Loucy (cell line): ENCODE results near the gene SF3A1.

Source experiments
- H2AFZ ChIP-seq: fragments of 200-600 bp; sonication (generic); 2 replicates; pipeline ENCODE4 v1.6.0; 2016; ENCODE audit warnings: antibody characterized with exemption, mild to moderate bottlenecking, low read length, moderate library complexity
- H3F3A ChIP-seq: fragments of 200-600 bp; 2 replicates; pipeline ENCODE4 v1.6.0; 2016; ENCODE audit warnings: antibody characterized with exemption, low read depth, mild to moderate bottlenecking
- H3K27me3 ChIP-seq: fragments of 200-600 bp; sonication (generic); 2 replicates; pipeline ENCODE4 v1.6.1; 2014; ENCODE audit warnings: low read length, mild to moderate bottlenecking; ENCODE audit not compliant: insufficient read depth, poor library complexity, severe bottlenecking
- H3K36me3 ChIP-seq: fragments of 200-600 bp; sonication (generic); 2 replicates; pipeline ENCODE4 v1.6.1; 2016; ENCODE audit warnings: low read length; ENCODE audit not compliant: insufficient read depth
- H3K4me1 ChIP-seq: fragments of 200-600 bp; sonication (generic); 2 replicates; pipeline ENCODE4 v1.5.1; 2014; ENCODE audit warnings: low read length, mild to moderate bottlenecking; ENCODE audit not compliant: insufficient read depth, poor library complexity, severe bottlenecking
- H3K4me2 ChIP-seq: fragments of 200-600 bp; sonication (generic); 2 replicates; pipeline ENCODE4 v1.6.0; 2014; ENCODE audit warnings: antibody characterized with exemption, low read length, low read depth, mild to moderate bottlenecking; ENCODE audit not compliant: poor library complexity, severe bottlenecking
- H3K4me3 ChIP-seq: fragments of 200-600 bp; sonication (generic); 2 replicates; pipeline ENCODE4 v1.5.1; 2014; ENCODE audit warnings: low read length, mild to moderate bottlenecking, mixed read lengths; ENCODE audit not compliant: poor library complexity, severe bottlenecking
- H3K79me2 ChIP-seq: fragments of 200-600 bp; sonication (generic); 2 replicates; pipeline ENCODE4 v1.6.1; 2014; ENCODE audit warnings: low read length; ENCODE audit not compliant: insufficient read depth
- H3K9ac ChIP-seq: fragments of 200-600 bp; sonication (generic); 2 replicates; pipeline ENCODE4 v1.6.0; 2014; ENCODE audit warnings: mild to moderate bottlenecking, low read depth, low read length, moderate library complexity; ENCODE audit not compliant: poor library complexity, severe bottlenecking
- H3K9me2 ChIP-seq: fragments of 200-600 bp; sonication (generic); replicated peaks from 2 replicates; pipeline ENCODE4 v1.6.1; 2016; ENCODE audit warnings: low read depth, low read length, mixed read lengths
- H3K9me3 ChIP-seq: fragments of 200-600 bp; sonication (generic); 2 replicates; pipeline ENCODE4 v1.6.1; 2014; ENCODE audit warnings: mild to moderate bottlenecking, antibody characterized with exemption, low read length, low read depth; ENCODE audit not compliant: insufficient read depth
- H4K20me1 ChIP-seq: fragments of 200-600 bp; sonication (generic); 2 replicates; pipeline ENCODE4 v1.6.0; 2014; ENCODE audit warnings: antibody characterized with exemption, low read length, mild to moderate bottlenecking; ENCODE audit not compliant: insufficient read depth, poor library complexity, severe bottlenecking
- EZH2phosphoT487 ChIP-seq: fragments of 200-600 bp; IDR thresholded peaks from 2 replicates; pipeline ENCODE4 v1.6.1; 2018; ENCODE audit warnings: antibody characterized with exemption, mild to moderate bottlenecking, moderate library complexity, borderline replicate concordance
- TF ChIP-seq, protein P1 (sequence below): fragments of 200-600 bp; sonication (generic); conservative IDR thresholded peaks from 2 replicates; pipeline ENCODE4 v1.5.1; 2014; ENCODE audit warnings: mild to moderate bottlenecking, antibody characterized with exemption, low read length

Gene SF3A1

DNA sequence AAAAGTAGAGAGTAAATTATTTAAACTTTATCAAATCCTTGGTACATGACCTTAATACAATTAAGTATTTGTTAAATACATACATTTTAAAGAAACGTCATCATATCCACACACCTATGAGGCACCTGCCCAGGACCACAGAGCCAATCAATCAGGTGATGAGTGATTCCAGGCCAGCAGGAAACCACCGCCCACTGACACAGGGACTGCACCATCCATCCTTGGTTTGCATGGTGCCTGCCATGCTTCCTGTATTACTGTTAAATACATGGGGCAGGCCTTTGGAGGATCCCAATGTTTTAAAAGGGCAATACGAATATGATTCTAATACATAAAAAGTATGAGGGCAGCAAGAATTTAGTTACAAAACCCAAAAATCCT lies 23.0 kb downstream of the SF3A1 start:
- H4K20me1 ChIP-seq = no peaks in the 10 kb centered on the region
- H3K27me3 ChIP-seq = no peaks in the 10 kb centered on the region
- H3K4me1 ChIP-seq = peaks cover 7% of the 10 kb centered on the region
- peaks cover 71% of the 10 kb centered on the region for H3K36me3 ChIP-seq
- peaks cover 7% of the 10 kb centered on the region; the same call in 1 of the 2 replicates for H3F3A ChIP-seq
- no peaks in the 10 kb centered on the region for H3K9me2 ChIP-seq
- no peaks in the 10 kb centered on the region for H3K9me3 ChIP-seq
- H3K4me2 ChIP-seq = no peak overlapping the region
- no peak overlapping the region for H3K9ac ChIP-seq
- TF ChIP-seq, protein P1, sequence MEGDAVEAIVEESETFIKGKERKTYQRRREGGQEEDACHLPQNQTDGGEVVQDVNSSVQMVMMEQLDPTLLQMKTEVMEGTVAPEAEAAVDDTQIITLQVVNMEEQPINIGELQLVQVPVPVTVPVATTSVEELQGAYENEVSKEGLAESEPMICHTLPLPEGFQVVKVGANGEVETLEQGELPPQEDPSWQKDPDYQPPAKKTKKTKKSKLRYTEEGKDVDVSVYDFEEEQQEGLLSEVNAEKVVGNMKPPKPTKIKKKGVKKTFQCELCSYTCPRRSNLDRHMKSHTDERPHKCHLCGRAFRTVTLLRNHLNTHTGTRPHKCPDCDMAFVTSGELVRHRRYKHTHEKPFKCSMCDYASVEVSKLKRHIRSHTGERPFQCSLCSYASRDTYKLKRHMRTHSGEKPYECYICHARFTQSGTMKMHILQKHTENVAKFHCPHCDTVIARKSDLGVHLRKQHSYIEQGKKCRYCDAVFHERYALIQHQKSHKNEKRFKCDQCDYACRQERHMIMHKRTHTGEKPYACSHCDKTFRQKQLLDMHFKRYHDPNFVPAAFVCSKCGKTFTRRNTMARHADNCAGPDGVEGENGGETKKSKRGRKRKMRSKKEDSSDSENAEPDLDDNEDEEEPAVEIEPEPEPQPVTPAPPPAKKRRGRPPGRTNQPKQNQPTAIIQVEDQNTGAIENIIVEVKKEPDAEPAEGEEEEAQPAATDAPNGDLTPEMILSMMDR = no peak
- TF ChIP-seq EZH2phosphoT487 = no peak
- H3K79me2 ChIP-seq = no peaks in the 10 kb centered on the region
- H2AFZ ChIP-seq = no peak overlapping the region
- no peak overlapping the region for H3K4me3 ChIP-seq

DNA sequence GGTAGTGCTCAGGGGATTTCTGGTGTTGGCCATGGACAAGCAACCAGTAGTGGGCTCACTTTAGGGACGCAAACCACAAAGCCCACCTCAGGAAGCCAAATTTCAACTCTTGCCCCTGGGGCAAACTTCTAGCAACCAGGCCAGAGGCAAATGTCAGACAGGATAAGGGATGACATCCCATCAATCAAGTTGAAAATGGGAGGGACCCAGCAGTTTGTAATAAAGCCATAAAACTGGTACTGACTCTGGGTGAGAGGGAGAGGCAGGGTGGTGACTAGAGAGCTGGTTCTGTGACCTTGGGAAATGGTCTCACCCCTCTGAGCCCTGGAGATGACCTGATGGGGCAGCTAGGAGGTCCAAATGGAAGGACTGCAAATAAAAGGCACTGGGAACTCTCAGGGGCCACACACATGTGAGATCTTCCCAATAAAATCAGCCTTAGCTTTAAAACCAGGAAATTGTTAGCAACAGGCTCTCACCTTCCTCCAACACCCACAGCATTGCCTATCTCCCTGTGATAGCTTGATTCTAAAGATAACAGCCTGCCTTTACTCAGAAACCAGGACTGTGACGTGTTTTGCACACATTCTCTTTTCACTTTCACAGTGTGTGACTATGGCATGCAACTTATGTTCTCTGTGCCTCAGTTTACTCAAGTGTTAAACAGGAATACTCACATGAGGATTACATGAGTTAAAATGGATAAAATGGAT lies 23.5 kb downstream of the SF3A1 start:
- Histone ChIP-seq H3K9me3 (no peaks in the 10 kb centered on the region), H3K79me2 (no peaks in the 10 kb centered on the region), H3F3A (peaks cover 7% of the 10 kb centered on the region; the same call in 1 of the 2 replicates), H3K4me3 (no peak overlapping the region), H4K20me1 (no peaks in the 10 kb centered on the region), H3K9me2 (no peaks in the 10 kb centered on the region), H3K27me3 (no peaks in the 10 kb centered on the region), H3K36me3 (peaks cover 67% of the 10 kb centered on the region), H2AFZ (no peak overlapping the region), H3K9ac (no peak overlapping the region), H3K4me1 (peaks cover 7% of the 10 kb centered on the region), H3K4me2 (no peak overlapping the region)
- TF ChIP-seq EZH2phosphoT487 = no peak
- TF ChIP-seq, protein P1 = no peak

DNA sequence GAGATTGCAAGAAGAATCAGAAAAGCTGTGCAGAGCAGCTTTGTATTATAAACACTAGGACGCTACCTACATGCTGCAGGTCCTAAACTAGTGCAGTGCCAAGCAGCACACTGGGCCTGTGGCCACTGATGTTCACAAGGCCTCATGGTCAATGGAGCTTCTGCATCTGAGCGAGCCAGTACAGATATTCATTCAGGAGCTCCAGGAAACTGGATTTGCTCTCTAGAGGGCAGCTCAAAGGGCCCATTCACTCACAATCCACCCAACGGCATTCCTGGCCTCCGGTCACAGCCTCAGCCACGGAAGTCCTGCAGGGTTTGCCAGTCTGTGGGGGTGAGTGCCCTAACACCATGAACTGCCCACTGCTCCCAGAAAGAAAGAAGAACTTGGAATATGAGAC lies 24.1 kb downstream of the SF3A1 start:
- H3K4me2 ChIP-seq = no peak overlapping the region
- no peak overlapping the region for H3K9ac ChIP-seq
- TF ChIP-seq EZH2phosphoT487 = no peak
- TF ChIP-seq, protein P1 = no peak
- H3K4me1 ChIP-seq = peaks cover 10% of the 10 kb centered on the region
- peaks cover 7% of the 10 kb centered on the region; the same call in 1 of the 2 replicates for H3F3A ChIP-seq
- H3K4me3 ChIP-seq = no peak overlapping the region
- H4K20me1 ChIP-seq = no peaks in the 10 kb centered on the region
- H3K79me2 ChIP-seq = no peaks in the 10 kb centered on the region
- H3K9me3 ChIP-seq = no peaks in the 10 kb centered on the region
- no peak overlapping the region for H2AFZ ChIP-seq
- H3K36me3 ChIP-seq = peaks cover 61% of the 10 kb centered on the region
- no peaks in the 10 kb centered on the region for H3K27me3 ChIP-seq
- H3K9me2 ChIP-seq = no peaks in the 10 kb centered on the region
